K562 (cell line): ENCODE data around the gene ATPAF2. TPM values are rescaled to one million over a fixed set of nuclear protein-coding genes. Genes with fewer than 3 reads are reported as not detected.

Experiments
- ATAC-seq: fragments of 200-7000 bp; cut with Tn5 transposase; 3 replicates; pipeline ENCODE4 v1.9.1; 2020; ENCODE audit warnings: moderate library complexity
- BruUV-seq: library from RNA; stranded (reverse); fragments of 400-500 nt; replicated peaks from 2 replicates; lab custom pipeline; 2021; lab: Mats Ljungman, UMichigan
- CTCF ChIA-PET: fragments of 300-600 bp; formaldehyde crosslinking; extraction: SDS; loops from one replicate; lab custom pipeline; 2021; ENCODE audit warnings: low intra/inter-chr PET ratio; lab: Yijun Ruan, JAX
- POLR2A ChIA-PET: fragments of 300-600, 350-650 bp; sonication (Branson Sonifier 250); formaldehyde crosslinking; extraction: SDS; loops from one replicate; lab custom pipeline; 2021; ENCODE audit warnings: antibody characterized with exemption, inconsistent platforms; lab: Yijun Ruan, JAX
- DNase-seq, 4 experiments: peaks; one replicate each; pipeline versions ENCODE4 v3.0.0 to v3.0.0-alpha.2; 2011 to 2018; ENCODE audit warnings: low spot score in 3 of 4, mixed read lengths in 3 of 4; ENCODE audit errors: extremely low read depth in 1 of 4
- FAIRE-seq: peaks from 2 replicates; lab custom pipeline; 2011; peaks lifted over from hg19 to GRCh38; lab: Jason Lieb, UNC
- H2AFZ ChIP-seq: 2 replicates; pipeline ENCODE4 v1.6.0; 2011; ENCODE audit warnings: low read depth, low read length, control low read depth, inconsistent platforms
- H3K27ac ChIP-seq: fragments of 200-600 bp; 3 replicates; pipeline ENCODE4 v1.8.0; 2011; ENCODE audit warnings: low read depth, mild to moderate bottlenecking, control low read depth, inconsistent platforms, low read length, moderate library complexity, mixed read lengths; ENCODE audit errors: extremely low read depth
- H3K27me3 ChIP-seq, 2 experiments: fragments of 300-600 bp in 1 of 2; 2 replicates in 1 of 2; 3 replicates in 1 of 2; pipeline versions ENCODE4 v1.6.0 to v1.8.0; 2011; ENCODE audit warnings: inconsistent platforms in 2 of 2, low read length in 2 of 2, mild to moderate bottlenecking in 1 of 2, mixed read lengths in 1 of 2, moderate library complexity in 1 of 2; ENCODE audit not compliant: control insufficient read depth in 2 of 2, insufficient read depth in 2 of 2
- H3K36me3 ChIP-seq: fragments of 300-600 bp; 3 replicates; pipeline ENCODE4 v1.8.0; 2011; ENCODE audit warnings: mild to moderate bottlenecking, low read length, inconsistent platforms; ENCODE audit not compliant: control insufficient read depth, insufficient read depth
- H3K4me1 ChIP-seq, 2 experiments: fragments of 200-600 bp in 1 of 2; replicated peaks in 1 of 2; 2 replicates in 1 of 2; 3 replicates in 1 of 2; pipeline versions ENCODE4 v1.5.1 to v1.8.0; 2011; ENCODE audit warnings: inconsistent platforms in 2 of 2, low read length in 2 of 2, mild to moderate bottlenecking in 1 of 2, mixed read lengths in 1 of 2, moderate library complexity in 1 of 2; ENCODE audit not compliant: control insufficient read depth in 2 of 2, insufficient read depth in 2 of 2
- H3K4me2 ChIP-seq: 2 replicates; pipeline ENCODE4 v1.6.1; 2011; ENCODE audit warnings: low read length, control low read depth, inconsistent platforms, mixed read lengths; ENCODE audit not compliant: insufficient read depth
- H3K4me3 ChIP-seq: fragments of 200-600 bp; sonication (generic), shearing (Covaris generic); 2 replicates; pipeline ENCODE4 v1.5.1; 2016; ENCODE audit warnings: control low read depth, inconsistent platforms
- H3K79me2 ChIP-seq: fragments of 200-600 bp; 3 replicates; pipeline ENCODE4 v1.8.0; 2011; ENCODE audit warnings: low read length, inconsistent platforms; ENCODE audit not compliant: control insufficient read depth, insufficient read depth
- H3K9ac ChIP-seq, 2 experiments: 2 replicates each; pipeline versions ENCODE4 v1.6.0 to v1.6.1; 2011; ENCODE audit warnings: low read depth in 2 of 2, low read length in 2 of 2, control low read depth in 1 of 2, inconsistent platforms in 1 of 2, mild to moderate bottlenecking in 1 of 2, mixed read lengths in 1 of 2; ENCODE audit not compliant: insufficient read depth in 1 of 2
- H3K9me1 ChIP-seq: one replicate; pipeline ENCODE4 v1.6.0; 2011; ENCODE audit warnings: inconsistent platforms, mild to moderate bottlenecking, low read length, moderate library complexity; ENCODE audit not compliant: control insufficient read depth, insufficient read depth
- H3K9me3 ChIP-seq: replicated peaks from 2 replicates; pipeline ENCODE4 v1.5.1; 2011; ENCODE audit warnings: low read depth, low read length, inconsistent platforms; ENCODE audit not compliant: control insufficient read depth, insufficient read depth
- H4K20me1 ChIP-seq: replicated peaks from 2 replicates; pipeline ENCODE4 v1.6.1; 2011; ENCODE audit warnings: low read length, inconsistent platforms, mixed read lengths; ENCODE audit not compliant: control insufficient read depth, insufficient read depth
- BHLHE40 ChIP-seq: IDR thresholded peaks from 2 replicates; pipeline ENCODE4 v1.6.1; 2011; ENCODE audit warnings: low read length, improper control_type of control experiment
- FOXP1 ChIP-seq: sonication (generic); formaldehyde crosslinking; IDR thresholded peaks from 2 replicates; pipeline ENCODE4 v1.8.0; 2022; ENCODE audit warnings: mild to moderate bottlenecking, missing genetic modification reagents
- GTF2E2 ChIP-seq: fragments of 200-800 bp; sonication (Bioruptor generic); IDR thresholded peaks from 2 replicates; pipeline ENCODE4 v1.6.1; 2016; ENCODE audit warnings: missing genetic modification characterization, missing compliant biosample characterization
- MEF2A ChIP-seq: IDR thresholded peaks from 2 replicates; pipeline ENCODE4 v1.6.1; 2011; ENCODE audit warnings: low read depth, mild to moderate bottlenecking, low read length, moderate library complexity; ENCODE audit not compliant: control insufficient read depth
- MITF ChIP-seq: IDR thresholded peaks from 2 replicates; pipeline ENCODE4 v1.6.1; 2014; ENCODE audit warnings: antibody characterized with exemption
- NFYB ChIP-seq: IDR thresholded peaks from 2 replicates; pipeline ENCODE4 v1.6.1; 2011; ENCODE audit warnings: mild to moderate bottlenecking, moderate library complexity; ENCODE audit not compliant: insufficient read length; ENCODE audit errors: extremely low read depth
- RBM17 ChIP-seq: fragments of 200-400 bp; formaldehyde crosslinking; IDR thresholded peaks from 2 replicates; pipeline ENCODE4 v1.6.1; 2017; ENCODE audit warnings: low read depth, mild to moderate bottlenecking, low read length, borderline replicate concordance
- TFAM ChIP-seq: fragments of 250-450 bp; sonication (Bioruptor Pico); conservative IDR thresholded peaks from 2 replicates; pipeline ENCODE4 v1.5.0; 2021; ENCODE audit warnings: mild to moderate bottlenecking, moderate library complexity
- ZNF518B ChIP-seq: fragments of 250-450 bp; sonication (Bioruptor Pico); IDR thresholded peaks from 2 replicates; pipeline ENCODE4 v1.5.0; 2021; ENCODE audit warnings: mild to moderate bottlenecking, moderate library complexity
- ZNF717 ChIP-seq: fragments of 250-450 bp; sonication (Bioruptor Pico); IDR thresholded peaks from 2 replicates; pipeline ENCODE4 v1.5.0; 2021
- ZNF778 ChIP-seq: fragments of 450-650 bp; formaldehyde crosslinking; IDR thresholded peaks from 2 replicates; pipeline ENCODE4 v1.4.0; 2020; ENCODE audit warnings: mild to moderate bottlenecking, moderate library complexity
- WGBS: fragments of 100-300 bp; shearing (Covaris generic); methylation state at CpG from one replicate; pipeline ENCODE4 v1.1.6; 2016; ENCODE audit warnings: low coverage, mixed read lengths; ENCODE audit not compliant: insufficient coverage; ENCODE audit errors: missing lambda C conversion rate; 5-methylcytosine and 5-hydroxymethylcytosine counted together
- in situ Hi-C: fragments of 300-500 bp; cut with MboI; formaldehyde crosslinking; loops from 4 replicates; pipeline ENCODE4 v1.15.0; 2018; ENCODE audit warnings: inconsistent platforms, mixed read lengths
- intact Hi-C: fragments of 100-400 bp; cut with micrococcal nuclease; formaldehyde crosslinking; loops from 2 replicates; pipeline ENCODE4 v1.14.2; 2022
- polyA plus RNA-seq, 8 experiments: library from polyadenylated mRNA; depleted of rRNA in 4 of 8; stranded (reverse) in 5 of 8; unstranded in 3 of 8; fragments of >200 nt; fragmentation: Nextera tagmentation in 2 of 8; fragmentation: Illumina TruSeq in 1 of 8; extraction: Ambion mirVana in 2 of 8; extraction: Trizol in 1 of 8; gene quantifications; 2 replicates each; pipeline versions ENCODE4 v1.2.1 to v1.2.3, GENCODE V29; 2011 to 2014; ENCODE audit warnings: inconsistent platforms in 1 of 8, missing spikeins in 1 of 8
- total RNA-seq, 7 experiments: library from RNA; depleted of rRNA in 6 of 7; stranded (reverse); fragments of >200 nt in 6 of 7; fragmentation: Illumina TruSeq in 2 of 7; extraction: Trizol in 2 of 7; gene quantifications; 2 replicates each; pipeline versions ENCODE4 v1.2.1 to v1.2.3, GENCODE V29; 2011 to 2021; ENCODE audit warnings: low replicate concordance in 1 of 7
- TF ChIP-seq, protein P1 (sequence below): sonication (generic); formaldehyde crosslinking; IDR thresholded peaks from 2 replicates; pipeline ENCODE4 v1.8.1; 2022; ENCODE audit warnings: missing genetic modification reagents
- TF ChIP-seq, protein P2 (sequence below): sonication (generic); formaldehyde crosslinking; IDR thresholded peaks from 2 replicates; pipeline ENCODE4 v1.9.0; 2022; ENCODE audit warnings: mild to moderate bottlenecking, missing genetic modification reagents
- TF ChIP-seq, protein P3 (sequence below), 2 experiments: IDR thresholded peaks; 2 replicates each; pipeline ENCODE4 v1.6.1; 2011; ENCODE audit warnings: borderline replicate concordance in 1 of 2, control low read depth in 1 of 2, low read depth in 1 of 2, low read length in 1 of 2, mild to moderate bottlenecking in 1 of 2, mixed read lengths in 1 of 2, moderate library complexity in 1 of 2; ENCODE audit not compliant: insufficient read depth in 1 of 2, insufficient read length in 1 of 2, poor library complexity in 1 of 2, severe bottlenecking in 1 of 2; ENCODE audit errors: extremely low read depth in 1 of 2

The ATPAF2 gene
- total and polyA plus RNA-seq, 9 of the 15 experiments (the other 6 are each of a cell fraction or from before 2014, with no cell fraction given) = 2.1 to 19.2 (median 11.3) TPM

GRCh38 chr17:17976931-17977570 lies 61.9 kb downstream of the ATPAF2 start:
- in situ Hi-C loops = no loop called here
- TF ChIP-seq, protein P1, sequence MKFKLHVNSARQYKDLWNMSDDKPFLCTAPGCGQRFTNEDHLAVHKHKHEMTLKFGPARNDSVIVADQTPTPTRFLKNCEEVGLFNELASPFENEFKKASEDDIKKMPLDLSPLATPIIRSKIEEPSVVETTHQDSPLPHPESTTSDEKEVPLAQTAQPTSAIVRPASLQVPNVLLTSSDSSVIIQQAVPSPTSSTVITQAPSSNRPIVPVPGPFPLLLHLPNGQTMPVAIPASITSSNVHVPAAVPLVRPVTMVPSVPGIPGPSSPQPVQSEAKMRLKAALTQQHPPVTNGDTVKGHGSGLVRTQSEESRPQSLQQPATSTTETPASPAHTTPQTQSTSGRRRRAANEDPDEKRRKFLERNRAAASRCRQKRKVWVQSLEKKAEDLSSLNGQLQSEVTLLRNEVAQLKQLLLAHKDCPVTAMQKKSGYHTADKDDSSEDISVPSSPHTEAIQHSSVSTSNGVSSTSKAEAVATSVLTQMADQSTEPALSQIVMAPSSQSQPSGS (CRISPR knock-in tag) = no peak
- TF ChIP-seq MITF = no peak
- TF ChIP-seq, protein P2, sequence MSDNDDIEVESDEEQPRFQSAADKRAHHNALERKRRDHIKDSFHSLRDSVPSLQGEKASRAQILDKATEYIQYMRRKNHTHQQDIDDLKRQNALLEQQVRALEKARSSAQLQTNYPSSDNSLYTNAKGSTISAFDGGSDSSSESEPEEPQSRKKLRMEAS (CRISPR knock-in tag) = no peak
- no peak for TF ChIP-seq ZNF778 (CRISPR knock-in tag)
- no peak for TF ChIP-seq GTF2E2 (tag)
- no peak for TF ChIP-seq FOXP1 (CRISPR knock-in tag)
- no peak for TF ChIP-seq ZNF518B (CRISPR knock-in tag)
- TF ChIP-seq MEF2A = no peak
- TF ChIP-seq TFAM (CRISPR knock-in tag) = no peak
- no peak for TF ChIP-seq BHLHE40
- TF ChIP-seq NFYB = no peak
- TF ChIP-seq ZNF717 (CRISPR knock-in tag) = no peak
- TF ChIP-seq, protein P3, sequence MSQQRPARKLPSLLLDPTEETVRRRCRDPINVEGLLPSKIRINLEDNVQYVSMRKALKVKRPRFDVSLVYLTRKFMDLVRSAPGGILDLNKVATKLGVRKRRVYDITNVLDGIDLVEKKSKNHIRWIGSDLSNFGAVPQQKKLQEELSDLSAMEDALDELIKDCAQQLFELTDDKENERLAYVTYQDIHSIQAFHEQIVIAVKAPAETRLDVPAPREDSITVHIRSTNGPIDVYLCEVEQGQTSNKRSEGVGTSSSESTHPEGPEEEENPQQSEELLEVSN (IDR thresholded peaks at IDR 0.05; ENCODE audit: borderline replicate concordance in 1 of 2, extremely low read depth in 1 of 2, insufficient read depth in 1 of 2, insufficient read length in 1 of 2, low read depth in 1 of 2, low read length in 1 of 2, poor library complexity in 1 of 2, severe bottlenecking in 1 of 2) = no peak
- no peak for TF ChIP-seq RBM17

More at GRCh38 chr17:17976931-17977570, 61.9 kb downstream of the ATPAF2 start:
- Histone ChIP-seq H3K9ac (no peak overlapping the region), H3K4me3 (no peak overlapping the region), H3K9me1 (no peaks in the 10 kb centered on the region), H3K27me3 (no peaks in the 10 kb centered on the region), H3K79me2 (no peaks in the 10 kb centered on the region), H3K9me3 (no peaks in the 10 kb centered on the region), H3K27ac (no peak overlapping the region), H3K36me3 (no peaks in the 10 kb centered on the region), H3K4me1 (peaks cover 2 to 6% of the 10 kb centered on the region in 2 experiments; a peak in 3 of 5 replicates), H4K20me1 (no peaks in the 10 kb centered on the region), H3K4me2 (no peak overlapping the region), H2AFZ (no peak overlapping the region)
- ATAC-seq (no peak), FAIRE-seq (no peak), DNase-seq (no peak)
- POLR2A ChIA-PET = no interaction called here
- CTCF ChIA-PET = no interaction called here
- intact Hi-C loops = no loop called here
- 31% methylated on average over 9 of the region's 10 CpGs for WGBS
- no TSS peak for BruUV-seq
